CD4-positive, alpha-beta T cell treated with Interleukin-2 at 100 ng/mL for 4 hours (primary cell): ENCODE measurements around the gene FMNL1.
"Not testable (repeated sequence)": the region's sequence is repeated elsewhere in the genome, so short reads cannot be mapped to it uniquely, and the experiment has no call there.

Experiments used
- DNase-seq: peaks from one replicate; pipeline ENCODE4 v3.0.0-alpha.2; 2020; ENCODE audit warnings: low spot score

FMNL1 gene

GRCh38 chr17:45221081-45222013, at the start of gene FMNL1:
TSS of gene FMNL1 (plus strand) at chr17:45221885. CDS start at chr17:45222125, 240 bp downstream.
- peak; percentile 60 for DNase-seq

- DNase-seq = no peak
These were observed 49.5 kb upstream of the FMNL1 start for GRCh38 chr17:45172232-45172540.

GRCh38 chr17:45172541-45173286, 49.0 kb upstream of the FMNL1 start:
- DNase-seq = peak; percentile 58

GRCh38 chr17:45175759-45176115, 45.9 kb upstream of the FMNL1 start:
- no peak for DNase-seq

- DNase-seq = no peak
These were observed 44.1 kb upstream of the FMNL1 start for GRCh38 chr17:45177563-45177962.

- no peak for DNase-seq
These were observed 37.5 kb upstream of the FMNL1 start for GRCh38 chr17:45184144-45184543.

GRCh38 chr17:45186801-45187354, 34.8 kb upstream of the FMNL1 start:
- no peak for DNase-seq

GRCh38 chr17:45189009-45189408, 32.7 kb upstream of the FMNL1 start:
- no peak for DNase-seq

- no peak for DNase-seq
These were observed 31.0 kb upstream of the FMNL1 start for GRCh38 chr17:45190503-45191255.

GRCh38 chr17:45195424-45195823, 26.3 kb upstream of the FMNL1 start:
- DNase-seq = no peak

GRCh38 chr17:45197108-45197507, 24.6 kb upstream of the FMNL1 start:
- DNase-seq = no peak

- DNase-seq = peak; percentile 85
These were observed 23.9 kb upstream of the FMNL1 start for GRCh38 chr17:45197555-45198334.

- DNase-seq = no peak
These were observed 21.0 kb upstream of the FMNL1 start for GRCh38 chr17:45200701-45201100.

- no peak for DNase-seq
These were observed 20.2 kb upstream of the FMNL1 start for GRCh38 chr17:45201457-45201856.

- DNase-seq = not testable (repeated sequence)
These were observed 19.8 kb upstream of the FMNL1 start for GRCh38 chr17:45201880-45202279.

GRCh38 chr17:45218895-45219661, 2.6 kb upstream of the FMNL1 start:
- DNase-seq = peak; percentile 89

GRCh38 chr17:45220079-45220478, 1.6 kb upstream of the FMNL1 start:
- DNase-seq = no peak

- DNase-seq = no peak
These were observed 266 bp downstream of the FMNL1 start for GRCh38 chr17:45222014-45222288.

- peak; percentile 73 for DNase-seq
These were observed 757 bp downstream of the FMNL1 start for GRCh38 chr17:45222289-45222995.

GRCh38 chr17:45222996-45223538, 1.4 kb downstream of the FMNL1 start:
- no peak for DNase-seq
